ENCODE data around the gene SLC43A2. TPM values are rescaled to one million over a fixed set of nuclear protein-coding genes. Genes with fewer than 3 reads are reported as not detected.
A peak's percentile ranks its signal among the peaks of the same experiment; 100 is the strongest.
"Not testable (repeated sequence)": the region's sequence is repeated elsewhere in the genome, so short reads cannot be mapped to it uniquely, and the experiment has no call there.

Gene SLC43A2
- total RNA-seq, 1 donor from 2014 or later = 15.1 TPM

GRCh38 chr17:1590029-1590746 is 38.4 kb downstream of the SLC43A2 start:
- peak; percentile 59 for DNase-seq

GRCh38 chr17:1588821-1589585 is 39.6 kb downstream of the SLC43A2 start:
- DNase-seq = no peak

GRCh38 chr17:1584167-1584566 is 44.5 kb downstream of the SLC43A2 start:
- no peak for DNase-seq

- no peak for DNase-seq
Measured at GRCh38 chr17:1583556-1583955, 45.1 kb downstream of the SLC43A2 start.

- DNase-seq = no peak
Measured at GRCh38 chr17:1582374-1582773, 46.3 kb downstream of the SLC43A2 start.

GRCh38 chr17:1580979-1581676 is 47.5 kb downstream of the SLC43A2 start:
- no peak for DNase-seq

- no peak for DNase-seq
Measured at GRCh38 chr17:1578029-1578428, 50.6 kb downstream of the SLC43A2 start.

GRCh38 chr17:1577583-1578013 is 51.0 kb downstream of the SLC43A2 start:
- DNase-seq = no peak

- DNase-seq = peak; percentile 81
Measured at GRCh38 chr17:1577182-1577581, 51.5 kb downstream of the SLC43A2 start.

- DNase-seq = no peak
Measured at GRCh38 chr17:1576500-1576899, 52.1 kb downstream of the SLC43A2 start.

GRCh38 chr17:1574697-1575471 is 53.8 kb downstream of the SLC43A2 start:
- DNase-seq = no peak

- DNase-seq = peak; percentile 30
Measured at GRCh38 chr17:1573932-1574696, 54.5 kb downstream of the SLC43A2 start.

GRCh38 chr17:1572646-1573045 is 56.0 kb downstream of the SLC43A2 start:
- DNase-seq = not testable (repeated sequence)

GRCh38 chr17:1571341-1571704 is 57.3 kb downstream of the SLC43A2 start:
- no peak for DNase-seq

- no peak for DNase-seq
Measured at GRCh38 chr17:1568950-1569810, 59.5 kb downstream of the SLC43A2 start.

GRCh38 chr17:1566505-1567199 is 62.0 kb downstream of the SLC43A2 start:
- DNase-seq = no peak

- DNase-seq = no peak
Measured at GRCh38 chr17:1565877-1566276, 62.8 kb downstream of the SLC43A2 start.

- DNase-seq = no peak
Measured at GRCh38 chr17:1563786-1564613, 64.6 kb downstream of the SLC43A2 start.

GRCh38 chr17:1563471-1563785 is 65.2 kb downstream of the SLC43A2 start:
- DNase-seq = not testable (repeated sequence)

Measured in occipital lobe (tissue), 2 donors.